Cardiac septum (tissue), 1 donor: ENCODE results near the gene NR3C1. TPM values are rescaled to one million over a fixed set of nuclear protein-coding genes. Genes with fewer than 3 reads are reported as not detected.
"Not testable (repeated sequence)": the region's sequence is repeated elsewhere in the genome, so short reads cannot be mapped to it uniquely, and the experiment has no call there.

Experiments used
- DNase-seq: peaks from one replicate; pipeline ENCODE4 v3.0.0-alpha.2; 2020; ENCODE audit warnings: low spot score
- intact Hi-C: fragments of 100-400 bp; cut with DNase I; formaldehyde crosslinking; loops from one replicate; pipeline ENCODE4 v1.14.0; 2022
- total RNA-seq: library from RNA; stranded (reverse); fragmentation: NEBNext Ultra II Directional; extraction: Animal tissue kit (Norgen Biotek cat#: 25700); gene quantifications from one replicate; pipeline ENCODE4 v1.2.1, GENCODE V29; 2021
- donor health status: DM: no; HTN: no; CAD: no.

The NR3C1 gene
- total RNA-seq, 1 donor from 2014 or later: 68.5 TPM

DNA sequence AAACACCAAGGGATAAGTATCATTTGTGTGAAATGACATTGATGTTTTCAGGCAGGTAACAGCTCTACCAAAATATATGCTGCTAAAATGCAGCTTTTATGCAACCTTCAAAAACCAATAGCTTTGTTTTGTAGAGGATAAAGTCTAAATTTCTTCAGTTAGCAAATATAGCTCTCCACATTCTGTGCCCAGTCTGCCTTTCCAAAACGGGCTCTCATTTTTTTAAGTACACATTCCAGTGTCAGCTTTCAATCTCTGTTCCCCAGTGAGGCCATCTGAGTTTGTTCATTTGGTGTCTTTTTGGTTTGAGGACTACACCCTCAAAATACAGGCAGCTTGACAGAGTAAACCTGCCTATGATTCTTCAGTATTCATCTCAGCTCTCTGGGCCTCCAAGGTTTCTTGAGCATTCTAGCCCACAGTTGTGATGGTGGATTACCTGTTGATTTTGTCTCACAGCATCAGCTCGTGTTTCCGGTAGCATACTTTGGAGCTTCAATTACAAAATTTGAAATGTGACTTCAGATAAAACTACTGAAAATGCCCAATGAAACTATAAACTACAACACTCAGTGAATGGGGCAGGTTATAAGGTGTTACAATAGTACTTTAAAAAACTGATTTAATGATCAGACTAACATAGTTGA, 55.7 kb downstream of the NR3C1 start:
- intact Hi-C loops: loop anchor here (10.0 kb wide), 1 partner anchor 47 kb away; no protein-coding TSS in a partner anchor
- DNase-seq: no peak

DNA sequence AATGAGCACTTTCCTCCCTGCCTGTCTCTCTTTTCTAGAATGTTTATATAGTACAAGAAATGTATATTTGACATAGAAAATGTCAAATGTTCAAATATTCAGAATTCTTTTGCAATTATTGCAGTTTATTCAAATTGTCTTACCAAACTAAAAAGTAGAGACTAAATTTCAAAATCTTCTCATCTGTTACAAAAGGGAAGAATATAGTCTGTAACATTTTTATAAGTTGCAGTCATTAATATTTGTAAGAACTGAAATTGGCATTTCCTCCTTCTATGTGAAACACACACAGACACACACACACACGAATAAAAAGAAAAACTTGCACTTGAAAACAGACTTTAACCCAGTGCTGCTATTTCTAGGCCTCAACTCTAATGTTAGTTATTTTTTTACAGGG, 56.4 kb downstream of the NR3C1 start:
- no peak for DNase-seq
- intact Hi-C loops: loop anchor here (10.0 kb wide), 1 partner anchor 48 kb away; no protein-coding TSS in a partner anchor

GRCh38 chr5:143345671-143346440, 57.6 kb downstream of the NR3C1 start:
- intact Hi-C loops: loop anchor here (10.0 kb wide), 1 partner anchor 49 kb away; no protein-coding TSS in a partner anchor
- DNase-seq: no peak

DNA sequence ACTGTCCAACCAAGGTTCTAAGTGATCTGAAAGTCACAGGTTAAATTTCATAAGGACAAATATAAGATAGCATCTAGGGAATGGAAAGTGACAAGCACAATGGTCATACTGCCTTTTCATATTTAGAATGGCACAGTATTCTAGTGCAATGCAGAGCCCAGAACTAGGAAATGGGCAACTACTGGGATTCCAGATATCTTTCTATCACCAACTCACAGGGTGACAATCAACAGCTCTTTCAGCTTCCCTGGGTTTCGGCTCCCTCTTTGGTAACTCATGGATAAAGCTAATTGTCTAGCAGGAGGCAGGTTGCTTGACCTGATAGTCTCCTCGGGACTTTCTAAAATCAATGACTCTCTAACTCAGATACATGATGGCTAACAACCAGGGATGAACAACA, 60.4 kb downstream of the NR3C1 start:
- intact Hi-C loops: loop anchor here (10.0 kb wide), 1 partner anchor 52 kb away; no protein-coding TSS in a partner anchor
- no peak for DNase-seq

DNA sequence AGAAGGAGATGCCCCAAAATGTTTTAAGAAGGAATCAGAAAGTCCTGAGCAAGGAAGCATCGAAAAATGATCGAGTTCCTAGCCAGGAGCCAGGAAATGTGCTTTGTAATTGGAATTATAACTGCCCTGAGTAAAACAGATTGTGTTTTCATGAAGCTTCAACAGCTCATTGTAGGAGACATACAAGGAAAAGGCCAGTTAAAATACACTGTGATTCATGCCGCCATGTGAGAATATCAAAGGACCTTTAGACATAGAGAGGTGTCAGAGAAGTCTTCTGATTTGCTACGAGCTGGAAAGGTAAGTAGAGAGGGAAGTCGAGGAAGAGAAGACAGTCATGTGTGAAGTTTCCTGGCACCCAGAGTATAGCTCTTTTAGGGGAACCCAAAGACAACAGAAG, 60.9 kb downstream of the NR3C1 start:
- no peak for DNase-seq
- intact Hi-C loops: loop anchor here (10.0 kb wide), 1 partner anchor 52 kb away; no protein-coding TSS in a partner anchor

GRCh38 chr5:143341807-143342570, 61.5 kb downstream of the NR3C1 start:
- no peak for DNase-seq
- intact Hi-C loops: loop anchor here (10.0 kb wide), 1 partner anchor 53 kb away; no protein-coding TSS in a partner anchor

GRCh38 chr5:143340891-143341685, 62.4 kb downstream of the NR3C1 start:
- no peak for DNase-seq
- intact Hi-C loops: loop anchor here (10.0 kb wide), 1 partner anchor 54 kb away; no protein-coding TSS in a partner anchor

GRCh38 chr5:143338658-143339366, 64.7 kb downstream of the NR3C1 start:
- DNase-seq: no peak
- intact Hi-C loops: no loop called here

DNA sequence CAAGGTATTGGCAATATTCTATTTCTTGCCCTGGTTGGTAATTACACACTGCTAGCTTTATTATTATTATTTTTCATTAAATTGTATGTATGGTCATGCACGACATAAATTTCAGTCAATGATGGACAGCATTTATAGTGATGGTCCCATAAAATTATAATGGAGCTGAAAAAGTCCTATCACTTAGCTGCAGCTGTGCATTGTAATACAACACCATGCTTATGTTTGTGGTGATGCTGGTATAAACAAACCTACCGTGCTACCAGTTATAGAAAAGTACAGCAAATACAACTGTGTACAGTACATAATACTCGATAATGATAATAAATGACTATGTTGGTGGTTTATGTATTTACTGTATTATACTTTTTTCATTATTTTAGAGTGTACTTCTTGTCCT, 65.5 kb downstream of the NR3C1 start:
- intact Hi-C loops: no loop called here
- DNase-seq: no peak

DNA sequence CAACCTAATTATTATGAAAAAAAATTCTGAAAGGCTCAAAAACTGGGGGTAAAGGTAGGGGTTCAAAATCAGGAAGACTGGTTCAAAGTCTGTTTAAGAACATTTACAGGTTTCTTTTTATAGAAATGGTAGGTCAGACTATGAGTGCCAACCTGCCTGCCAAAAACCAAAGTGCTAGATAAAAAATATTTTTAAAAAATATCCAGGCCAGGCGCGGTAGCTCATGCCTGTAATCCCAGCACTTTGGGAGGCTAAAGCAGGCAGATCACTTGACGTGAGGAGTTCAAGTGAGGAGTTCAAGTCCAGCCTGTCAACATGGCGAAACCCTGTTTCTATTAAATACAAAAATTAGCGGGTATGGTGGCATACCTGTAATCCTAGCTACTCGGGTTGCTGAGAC, 67.0 kb downstream of the NR3C1 start:
- intact Hi-C loops: no loop called here
- DNase-seq: no peak

- intact Hi-C loops: no loop called here
- DNase-seq: no peak
These were observed 68.6 kb downstream of the NR3C1 start for GRCh38 chr5:143334903-143335302.

- DNase-seq, intact Hi-C loops: not testable (repeated sequence)
These were observed 69.1 kb downstream of the NR3C1 start for GRCh38 chr5:143334380-143334779.

DNA sequence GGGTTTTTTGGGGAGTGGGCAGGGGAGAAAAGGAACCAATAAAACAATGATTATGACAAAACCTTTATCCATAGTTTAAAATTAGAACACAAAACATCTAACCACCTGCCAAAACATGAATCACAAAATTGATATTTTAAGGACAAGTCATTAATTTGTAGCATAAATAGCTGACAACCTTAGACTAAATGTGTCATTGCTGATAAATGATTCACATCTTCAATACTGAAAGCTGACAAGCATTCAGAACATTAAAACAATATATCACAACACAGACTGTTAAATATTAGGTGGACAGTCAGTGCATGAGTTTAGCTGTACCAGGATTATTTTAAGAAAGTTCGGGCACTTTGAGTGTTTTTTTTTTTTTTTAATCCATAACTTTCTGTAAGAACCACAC, 71.5 kb downstream of the NR3C1 start:
- intact Hi-C loops: no loop called here
- no peak for DNase-seq

DNA sequence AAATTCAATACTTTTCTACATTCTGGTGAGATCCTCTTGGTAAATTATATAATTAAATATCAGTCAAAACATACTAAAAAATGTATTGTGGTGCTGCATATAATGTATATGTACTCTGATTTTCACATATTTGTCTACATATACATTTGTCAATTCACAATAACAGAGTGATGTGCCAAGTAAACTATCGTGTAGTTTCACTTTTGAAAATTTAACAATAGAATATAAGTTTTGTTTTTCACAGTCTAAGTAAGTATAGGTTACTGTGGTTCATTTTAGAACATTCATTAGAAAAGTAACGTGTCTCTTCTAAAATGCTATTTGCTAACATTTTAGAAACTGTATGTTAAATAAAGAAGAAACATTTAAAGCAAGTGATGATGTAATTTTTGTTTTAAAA, 73.6 kb downstream of the NR3C1 start:
- intact Hi-C loops: loop anchor here (2.0 kb wide), 1 partner anchor 25 kb away; no protein-coding TSS in a partner anchor
- DNase-seq: no peak

GRCh38 chr5:143328589-143329220, 74.8 kb downstream of the NR3C1 start:
- intact Hi-C loops: loop anchor here (2.0 kb wide), 1 partner anchor 24 kb away; no protein-coding TSS in a partner anchor

DNA sequence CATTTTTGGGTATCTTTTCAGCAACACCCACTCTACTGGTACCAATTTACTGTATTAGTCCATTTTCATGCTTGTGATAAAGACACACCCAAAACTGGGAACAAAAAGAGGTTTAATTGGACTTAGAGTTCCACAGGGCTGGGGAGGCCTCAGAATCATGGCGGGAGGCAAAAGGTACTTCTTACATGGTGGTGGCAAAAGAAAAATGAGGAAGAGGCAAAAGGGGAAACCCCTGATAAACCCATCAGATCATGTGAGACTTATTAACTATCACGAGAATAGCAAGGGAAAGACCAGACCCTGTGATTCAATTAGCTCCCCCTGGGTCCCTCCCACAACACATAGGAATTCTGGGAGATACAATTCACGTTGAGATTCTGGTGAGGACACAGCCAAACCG, 78.4 kb downstream of the NR3C1 start:
- intact Hi-C loops, DNase-seq: not testable (repeated sequence)

More at GRCh38 chr5:143328589-143329220, 74.8 kb downstream of the NR3C1 start:
- DNase-seq: no peak

DNA sequence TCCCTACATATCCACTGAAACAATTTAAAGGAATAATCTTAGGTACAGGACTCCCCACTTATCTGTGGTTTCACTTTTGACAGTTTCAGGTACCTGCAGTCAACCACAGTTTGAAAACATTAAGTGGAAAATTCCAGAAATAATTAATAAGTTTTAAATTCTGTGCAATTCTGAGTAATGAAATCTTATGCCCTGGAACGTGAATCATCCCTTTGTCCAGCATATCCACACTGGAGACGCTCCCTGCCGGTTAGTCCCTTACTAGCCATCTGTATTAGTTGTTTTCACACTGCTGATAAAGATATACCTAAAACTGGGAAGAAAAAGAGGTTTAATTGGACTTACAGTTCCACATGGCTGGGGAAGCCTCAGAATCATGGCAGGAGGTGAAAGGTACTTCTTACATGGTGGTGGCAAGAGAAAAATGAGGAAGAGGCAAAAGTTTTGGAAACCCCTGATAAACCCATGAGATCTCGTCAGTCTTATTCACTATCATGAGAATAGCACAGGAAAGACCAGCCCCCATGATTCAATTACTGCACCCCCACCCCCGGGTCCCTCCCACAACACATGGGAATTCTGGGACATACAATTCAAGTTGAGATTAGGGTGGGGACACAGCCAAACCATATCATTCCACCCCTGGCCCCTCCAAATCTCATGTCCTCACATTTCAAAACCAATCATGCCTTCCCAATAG, 80.4 kb downstream of the NR3C1 start:
- intact Hi-C loops, DNase-seq: not testable (repeated sequence)
